Measurements from ENCODE around the gene FOXJ1. TPM values are rescaled to one million over a fixed set of nuclear protein-coding genes. Genes with fewer than 3 reads are reported as not detected.

FOXJ1 gene
- total RNA-seq, 1 experiment from 2014 or later: 4.0 TPM

DNA sequence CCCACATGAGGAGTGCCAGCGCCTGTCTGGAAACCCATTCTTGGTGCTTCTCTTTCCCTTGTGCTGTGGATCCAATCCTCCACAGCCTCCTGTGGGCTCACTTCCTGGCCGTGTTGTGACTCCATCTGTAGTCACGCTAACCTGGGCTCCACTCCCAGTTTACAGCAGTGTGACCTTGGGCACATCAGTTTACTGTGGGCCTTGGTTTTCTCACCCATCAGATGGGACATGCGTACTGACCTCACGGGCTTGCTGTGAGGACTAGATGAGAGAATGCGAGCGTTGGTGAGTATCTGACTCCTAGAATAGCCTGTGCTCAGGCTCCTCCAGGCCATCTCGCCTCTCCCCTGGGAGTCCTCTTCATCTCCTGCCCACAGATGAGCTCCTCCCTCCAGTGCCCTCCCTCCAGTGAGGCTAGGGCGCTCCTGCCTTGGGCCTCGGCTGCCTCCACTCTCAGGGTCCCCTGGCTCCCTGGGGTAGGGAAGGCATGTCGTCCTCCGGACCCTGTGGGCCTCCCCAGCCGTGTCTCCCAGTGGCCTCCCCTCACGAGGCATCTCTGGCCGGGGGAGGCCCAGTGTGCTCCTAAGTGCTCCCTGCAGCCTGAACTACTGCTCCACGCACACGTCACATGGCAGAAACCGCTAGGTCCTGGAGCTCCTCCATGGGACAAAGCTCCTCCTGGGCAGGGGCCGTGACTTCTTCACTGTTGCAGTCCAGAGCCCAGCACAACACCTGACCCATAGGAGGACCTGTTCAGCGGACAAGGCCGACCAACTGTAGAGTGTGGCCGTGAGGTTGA, 5.2 kb upstream of the FOXJ1 start:
- Histone ChIP-seq H3K56ac (ENCODE audit: insufficient read length, low read depth, low read length) (no peak overlapping the region), H2BK5ac (ENCODE audit: insufficient read length, low read length) (no peak overlapping the region), H2AFZ (ENCODE audit: low read length) (no peak overlapping the region), H2AK5ac (ENCODE audit: insufficient read length, low read length) (no peak overlapping the region), H3T11ph (ENCODE audit: low read length) (no peak overlapping the region), H3K4me2 (ENCODE audit: insufficient read depth, insufficient read length, low read length) (no peak overlapping the region), H3K9me3 (ENCODE audit: control insufficient read depth, low read depth, low read length) (no peaks in the 10 kb centered on the region), H2BK120ac (ENCODE audit: low read depth, low read length, poor library complexity, severe bottlenecking) (no peak overlapping the region), H3K23me2 (ENCODE audit: insufficient read length, low read depth, low read length, poor library complexity, severe bottlenecking) (peaks cover 5% of the 10 kb centered on the region), H4K5ac (ENCODE audit: insufficient read length, low read depth, low read length) (no peak overlapping the region), H2BK12ac (ENCODE audit: insufficient read length, low read depth, low read length) (no peak overlapping the region), H3K79me1 (ENCODE audit: insufficient read depth, low read depth, low read length, poor library complexity, severe bottlenecking) (no peaks in the 10 kb centered on the region), H3K14ac (ENCODE audit: insufficient read depth, low read length) (no peak overlapping the region; the same call in 1 of the 2 replicates), H3K18ac (ENCODE audit: insufficient read length, low read depth, low read length) (no peak overlapping the region), H3K9ac (ENCODE audit: extremely low read depth, insufficient read length, low read length) (no peak overlapping the region), H4K20me1 (ENCODE audit: control insufficient read depth, insufficient read depth, insufficient read length) (no peaks in the 10 kb centered on the region), H3K27ac (ENCODE audit: insufficient read length, low read depth, low read length) (no peak overlapping the region), H3K79me2 (ENCODE audit: insufficient read depth, low read length) (no peaks in the 10 kb centered on the region), H4K91ac (ENCODE audit: insufficient read length, low read depth, low read length) (no peak overlapping the region), H3K4me1 (ENCODE audit: insufficient read depth, low read length) (peaks cover 24% of the 10 kb centered on the region), H4K8ac (replicated peaks; ENCODE audit: insufficient read length, low read depth, low read length) (no peak overlapping the region), H3K23ac (ENCODE audit: insufficient read length, low read depth, low read length) (no peak overlapping the region), H2BK20ac (ENCODE audit: low read depth, low read length, poor library complexity, severe bottlenecking) (no peak overlapping the region), H3K27me3 (ENCODE audit: insufficient read depth, low read length) (peaks cover 6% of the 10 kb centered on the region; the same call in 1 of the 2 replicates), H3K4ac (ENCODE audit: low read depth, low read length) (no peak overlapping the region), H2BK15ac (ENCODE audit: low read depth, low read length) (no peak overlapping the region)
- Mint-ChIP-seq H3K27ac (no peak overlapping the region; a peak in 1 of 7 replicates), H3K4me3 (no peak overlapping the region), H3K36me3 (ENCODE audit: insufficient read depth in 1 of 3, low read depth in 3 of 3) (no peaks in the 10 kb centered on the region; a peak in 1 of 7 replicates), H3K27me3 (ENCODE audit: low read depth) (peaks cover 48% of the 10 kb centered on the region), H3K4me1 (peaks cover 42 to 48% of the 10 kb centered on the region in 2 experiments), H3K9me3 (peaks cover 0 to 1% of the 10 kb centered on the region in 2 experiments; a peak in 2 of 5 replicates)
- TF ChIP-seq, protein P1, sequence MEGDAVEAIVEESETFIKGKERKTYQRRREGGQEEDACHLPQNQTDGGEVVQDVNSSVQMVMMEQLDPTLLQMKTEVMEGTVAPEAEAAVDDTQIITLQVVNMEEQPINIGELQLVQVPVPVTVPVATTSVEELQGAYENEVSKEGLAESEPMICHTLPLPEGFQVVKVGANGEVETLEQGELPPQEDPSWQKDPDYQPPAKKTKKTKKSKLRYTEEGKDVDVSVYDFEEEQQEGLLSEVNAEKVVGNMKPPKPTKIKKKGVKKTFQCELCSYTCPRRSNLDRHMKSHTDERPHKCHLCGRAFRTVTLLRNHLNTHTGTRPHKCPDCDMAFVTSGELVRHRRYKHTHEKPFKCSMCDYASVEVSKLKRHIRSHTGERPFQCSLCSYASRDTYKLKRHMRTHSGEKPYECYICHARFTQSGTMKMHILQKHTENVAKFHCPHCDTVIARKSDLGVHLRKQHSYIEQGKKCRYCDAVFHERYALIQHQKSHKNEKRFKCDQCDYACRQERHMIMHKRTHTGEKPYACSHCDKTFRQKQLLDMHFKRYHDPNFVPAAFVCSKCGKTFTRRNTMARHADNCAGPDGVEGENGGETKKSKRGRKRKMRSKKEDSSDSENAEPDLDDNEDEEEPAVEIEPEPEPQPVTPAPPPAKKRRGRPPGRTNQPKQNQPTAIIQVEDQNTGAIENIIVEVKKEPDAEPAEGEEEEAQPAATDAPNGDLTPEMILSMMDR (conservative IDR thresholded peaks at IDR 0.05): no peak
- no CpG with 5 or more reads among the region's 22 CpGs for WGBS (ENCODE audit: extremely low coverage, insufficient read length, low lambda C conversion rate)
- no peak for DNase-seq

All from H9 (cell line).